CD4-positive, alpha-beta T cell treated with Interleukin-15 for 4 hours (primary cell): ENCODE measurements around the gene BST2.

Source experiments
- DNase-seq: peaks from one replicate; pipeline ENCODE4 v3.0.0-alpha.2; 2020; ENCODE audit warnings: low spot score

The BST2 gene

GRCh38 chr19:17405250-17406045, at the start of gene BST2:
TSS of gene BST2 (minus strand) at chr19:17405630. CDS start at chr19:17405575, 55 bp downstream.
- peak; percentile 71 for DNase-seq

GRCh38 chr19:17454576-17455071, 49.2 kb upstream of the BST2 start:
- no peak for DNase-seq

GRCh38 chr19:17451820-17452219, 46.4 kb upstream of the BST2 start:
- DNase-seq, result no peak

- peak; percentile 47 for DNase-seq
Observed at GRCh38 chr19:17450264-17451075, 45.0 kb upstream of the BST2 start.

GRCh38 chr19:17448131-17448967, 42.9 kb upstream of the BST2 start, which contains the start of gene TMEM221:
TSS of gene TMEM221 (minus strand) at chr19:17448668. CDS start at chr19:17448462, 206 bp downstream.
- DNase-seq, result peak; percentile 50

GRCh38 chr19:17447704-17448130, 42.3 kb upstream of the BST2 start:
- no peak for DNase-seq

- DNase-seq, result no peak
Observed at GRCh38 chr19:17445526-17446165, 40.2 kb upstream of the BST2 start.

GRCh38 chr19:17441241-17442021, 36.0 kb upstream of the BST2 start:
- DNase-seq, result no peak

- no peak for DNase-seq
Observed at GRCh38 chr19:17436874-17437267, 31.4 kb upstream of the BST2 start.

- DNase-seq, result no peak
Observed at GRCh38 chr19:17436094-17436873, 30.9 kb upstream of the BST2 start.

- no peak for DNase-seq
Observed at GRCh38 chr19:17435218-17435617, 29.8 kb upstream of the BST2 start.

GRCh38 chr19:17431417-17431816, 26.0 kb upstream of the BST2 start:
- no peak for DNase-seq

- no peak for DNase-seq
Observed at GRCh38 chr19:17429641-17430113, 24.2 kb upstream of the BST2 start.

- DNase-seq, result no peak
Observed at GRCh38 chr19:17424743-17425365, 19.4 kb upstream of the BST2 start.

- no peak for DNase-seq
Observed at GRCh38 chr19:17423429-17424208, 18.2 kb upstream of the BST2 start.

- DNase-seq, result no peak
Observed at GRCh38 chr19:17421942-17422341, 16.5 kb upstream of the BST2 start.

- DNase-seq, result peak; percentile 19
Observed at GRCh38 chr19:17420475-17420924, 15.1 kb upstream of the BST2 start.
